Esophagus muscularis mucosa (tissue), 3 donors: ENCODE results near the gene RASA1.

Experiments
- POLR2A ChIP-seq: fragments of 450-650 bp; IDR thresholded peaks from one replicate; pipeline ENCODE4 v1.6.1; 2017; ENCODE audit warnings: antibody characterized with exemption, moderate library complexity, mild to moderate bottlenecking, low read depth
- POLR2AphosphoS5 ChIP-seq, 2 donors: sonication (generic); formaldehyde crosslinking; IDR thresholded peaks; one replicate each; pipeline ENCODE4 v1.6.1; 2017; ENCODE audit warnings: antibody characterized with exemption in 2 of 2
- TF ChIP-seq, protein P1 (sequence below), 3 experiments: fragments of 200-600 bp in 2 of 3; fragments of 450-650 bp in 1 of 3; sonication (generic) in 2 of 3; IDR thresholded peaks; one replicate each; pipeline ENCODE4 v1.5.1; 2017 to 2019; ENCODE audit warnings: antibody characterized with exemption in 3 of 3, mild to moderate bottlenecking in 2 of 3, moderate library complexity in 1 of 3

DNA sequence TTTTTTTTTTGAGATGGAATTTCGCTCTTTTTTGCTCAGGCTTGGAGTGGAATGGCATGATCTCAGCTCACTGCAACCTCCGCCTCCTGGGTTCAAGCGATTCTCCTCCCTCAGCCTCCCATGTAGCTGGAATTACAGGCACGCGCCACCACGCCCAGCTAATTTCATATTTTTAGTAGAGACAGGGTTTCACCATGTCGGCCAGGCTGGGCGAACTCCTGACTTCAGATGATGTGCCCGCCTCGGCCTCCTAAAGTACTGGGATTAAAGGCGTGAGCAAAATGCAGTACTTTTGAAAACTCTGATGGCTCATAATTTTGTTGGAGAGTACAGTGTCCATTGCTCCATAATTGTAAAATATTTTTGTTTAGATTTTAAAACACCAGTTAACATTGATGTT is 92.4 kb downstream of the RASA1 start:
- TF ChIP-seq, protein P1, sequence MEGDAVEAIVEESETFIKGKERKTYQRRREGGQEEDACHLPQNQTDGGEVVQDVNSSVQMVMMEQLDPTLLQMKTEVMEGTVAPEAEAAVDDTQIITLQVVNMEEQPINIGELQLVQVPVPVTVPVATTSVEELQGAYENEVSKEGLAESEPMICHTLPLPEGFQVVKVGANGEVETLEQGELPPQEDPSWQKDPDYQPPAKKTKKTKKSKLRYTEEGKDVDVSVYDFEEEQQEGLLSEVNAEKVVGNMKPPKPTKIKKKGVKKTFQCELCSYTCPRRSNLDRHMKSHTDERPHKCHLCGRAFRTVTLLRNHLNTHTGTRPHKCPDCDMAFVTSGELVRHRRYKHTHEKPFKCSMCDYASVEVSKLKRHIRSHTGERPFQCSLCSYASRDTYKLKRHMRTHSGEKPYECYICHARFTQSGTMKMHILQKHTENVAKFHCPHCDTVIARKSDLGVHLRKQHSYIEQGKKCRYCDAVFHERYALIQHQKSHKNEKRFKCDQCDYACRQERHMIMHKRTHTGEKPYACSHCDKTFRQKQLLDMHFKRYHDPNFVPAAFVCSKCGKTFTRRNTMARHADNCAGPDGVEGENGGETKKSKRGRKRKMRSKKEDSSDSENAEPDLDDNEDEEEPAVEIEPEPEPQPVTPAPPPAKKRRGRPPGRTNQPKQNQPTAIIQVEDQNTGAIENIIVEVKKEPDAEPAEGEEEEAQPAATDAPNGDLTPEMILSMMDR (IDR thresholded peaks at IDR 0.05) = no peak
- no peak for TF ChIP-seq POLR2A
- no peak for TF ChIP-seq POLR2AphosphoS5 (IDR thresholded peaks at IDR 0.05)
